ENCODE results near the gene KLHL30. TPM values are rescaled to one million over a fixed set of nuclear protein-coding genes. Genes with fewer than 3 reads are reported as not detected.

Gene KLHL30
- total and polyA plus RNA-seq, 11 donors: 5.1 to 43.7 (median 23.0) TPM

DNA sequence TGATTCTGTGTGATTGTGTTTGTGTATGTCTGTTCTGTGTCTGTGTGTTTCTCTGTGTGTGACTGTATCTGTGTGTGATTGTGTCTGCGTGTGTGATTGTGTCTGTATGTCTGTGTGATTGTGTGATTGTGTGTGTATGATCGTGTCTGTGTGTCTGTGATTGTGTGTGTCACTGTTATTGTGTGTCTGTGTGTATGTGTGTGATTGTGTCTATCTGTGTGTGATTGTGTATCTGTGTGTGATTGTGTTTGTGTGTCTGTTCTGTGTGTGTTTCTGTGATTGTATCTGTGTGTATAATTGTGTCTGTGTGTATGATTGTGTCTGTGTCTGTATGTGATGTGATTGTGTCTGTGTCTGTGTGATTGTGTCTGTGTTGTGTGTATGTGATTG is 11.7 kb upstream of the KLHL30 start:
- no peak for ATAC-seq
- Histone ChIP-seq H3K27me3 (no peaks in the 10 kb centered on the region), H3K4me1 (peaks cover 0 to 9% (median 0%) of the 10 kb centered on the region in 12 donors), H3K9me3 (no peaks in the 10 kb centered on the region), H3K4me3 (no peak overlapping the region), H3K27ac (no peak overlapping the region), H3K36me3 (no peaks in the 10 kb centered on the region)
- TF ChIP-seq POLR2A (IDR thresholded peaks at IDR 0.05): no peak
- TF ChIP-seq, protein P1, sequence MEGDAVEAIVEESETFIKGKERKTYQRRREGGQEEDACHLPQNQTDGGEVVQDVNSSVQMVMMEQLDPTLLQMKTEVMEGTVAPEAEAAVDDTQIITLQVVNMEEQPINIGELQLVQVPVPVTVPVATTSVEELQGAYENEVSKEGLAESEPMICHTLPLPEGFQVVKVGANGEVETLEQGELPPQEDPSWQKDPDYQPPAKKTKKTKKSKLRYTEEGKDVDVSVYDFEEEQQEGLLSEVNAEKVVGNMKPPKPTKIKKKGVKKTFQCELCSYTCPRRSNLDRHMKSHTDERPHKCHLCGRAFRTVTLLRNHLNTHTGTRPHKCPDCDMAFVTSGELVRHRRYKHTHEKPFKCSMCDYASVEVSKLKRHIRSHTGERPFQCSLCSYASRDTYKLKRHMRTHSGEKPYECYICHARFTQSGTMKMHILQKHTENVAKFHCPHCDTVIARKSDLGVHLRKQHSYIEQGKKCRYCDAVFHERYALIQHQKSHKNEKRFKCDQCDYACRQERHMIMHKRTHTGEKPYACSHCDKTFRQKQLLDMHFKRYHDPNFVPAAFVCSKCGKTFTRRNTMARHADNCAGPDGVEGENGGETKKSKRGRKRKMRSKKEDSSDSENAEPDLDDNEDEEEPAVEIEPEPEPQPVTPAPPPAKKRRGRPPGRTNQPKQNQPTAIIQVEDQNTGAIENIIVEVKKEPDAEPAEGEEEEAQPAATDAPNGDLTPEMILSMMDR (IDR thresholded peaks at IDR 0.05): no peak
- intact Hi-C loops (cut with DNase I): no loop called here
- 87 to 95% (median 93%) methylated on average over 2 of the region's 2 CpGs for WGBS, 4 donors
- DNase-seq: no peak

DNA sequence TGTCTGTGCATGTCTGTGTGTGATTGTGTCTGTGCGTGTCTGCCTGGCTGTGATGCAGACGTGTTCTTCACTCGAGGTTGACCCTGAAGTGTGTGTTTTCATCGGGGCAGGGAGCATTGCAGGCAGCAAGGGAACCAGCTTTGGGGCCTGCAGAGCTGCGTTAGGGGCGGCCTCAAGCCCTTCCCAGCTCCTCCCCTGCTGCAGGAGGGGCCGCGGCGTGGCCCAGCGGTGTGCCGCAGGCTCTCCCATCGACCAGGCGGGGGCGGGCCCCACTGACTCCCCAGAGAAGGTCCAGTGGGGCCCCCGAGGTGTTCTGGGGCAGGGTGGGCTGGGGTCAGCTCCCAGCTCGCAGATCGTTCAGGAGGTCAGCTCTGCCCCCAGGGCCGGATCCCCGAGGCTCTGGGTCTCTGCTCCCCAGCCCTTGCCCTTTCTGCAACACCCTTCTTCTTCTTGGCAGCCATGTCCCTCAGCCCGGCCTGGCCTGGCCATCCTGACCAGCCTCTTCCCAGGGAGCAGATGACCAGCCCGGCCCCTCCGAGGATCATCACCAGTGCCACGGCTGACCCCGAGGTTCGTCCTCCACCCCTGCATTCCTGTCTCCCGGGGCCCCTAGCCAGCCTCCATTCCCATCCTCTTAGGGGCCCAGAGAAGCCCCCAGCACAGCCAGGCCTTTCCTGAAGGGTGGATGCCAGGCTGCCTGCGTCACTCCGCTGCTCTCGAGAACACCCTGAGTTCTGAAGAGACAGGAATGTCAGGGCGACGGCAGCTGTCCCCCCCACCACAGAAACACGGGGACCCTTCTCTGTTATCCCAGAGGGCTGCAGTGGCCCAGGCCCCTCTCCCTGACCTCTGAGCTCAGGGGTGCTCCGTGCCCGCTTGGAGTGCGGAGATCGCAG is 11.1 kb upstream of the KLHL30 start:
- Histone ChIP-seq H3K4me3 (peak overlapping the region in 3 of 12 donors; percentile 30 to 52 (median 34)), H3K4me1 (peaks cover 0 to 9% (median 0%) of the 10 kb centered on the region in 12 donors), H3K36me3 (no peaks in the 10 kb centered on the region), H3K9me3 (no peaks in the 10 kb centered on the region), H3K27ac (no peak overlapping the region), H3K27me3 (no peaks in the 10 kb centered on the region)
- DNase-seq: peak in 2 of 5 donors; percentile 32 to 76
- WGBS, 4 donors: 47 to 63% (median 51%) methylated on average over 27 to 36 of the region's 36 CpGs
- TF ChIP-seq, protein P1 (IDR thresholded peaks at IDR 0.05): peak in 2 of 12 donors; percentile 18 to 31
- no peak for TF ChIP-seq POLR2A (IDR thresholded peaks at IDR 0.05)
- intact Hi-C loops (cut with DNase I): no loop called here
- ATAC-seq: peak in 3 of 4 donors; percentile 72 to 82 (median 80)

DNA sequence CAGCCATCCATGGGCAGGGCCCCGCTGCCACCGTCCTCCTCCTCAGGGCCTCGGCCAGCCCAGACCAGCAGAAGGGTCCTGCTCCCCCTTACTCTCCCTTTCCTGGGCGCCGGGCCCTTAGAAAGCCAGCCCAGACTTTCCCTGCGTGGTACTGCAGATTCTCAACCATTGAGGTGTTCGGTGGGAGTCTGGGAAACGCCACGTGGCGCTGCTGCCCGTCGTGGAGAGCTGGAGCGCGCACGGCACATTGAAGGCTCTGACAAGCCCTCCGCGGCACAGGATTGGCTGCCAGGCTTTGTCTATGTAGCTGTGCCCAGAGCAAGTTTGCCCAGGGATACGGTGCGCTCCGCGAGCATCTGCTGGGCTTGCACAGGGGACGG is 10.4 kb upstream of the KLHL30 start:
- TF ChIP-seq POLR2A (IDR thresholded peaks at IDR 0.05): no peak
- TF ChIP-seq, protein P1 (IDR thresholded peaks at IDR 0.05): no peak
- H3K4me3 ChIP-seq: peak overlapping the region in 1 of 12 donors; percentile 52
- H3K9me3 ChIP-seq: no peaks in the 10 kb centered on the region
- H3K27me3 ChIP-seq: no peaks in the 10 kb centered on the region
- intact Hi-C loops (cut with DNase I): no loop called here
- H3K27ac ChIP-seq: no peak overlapping the region
- WGBS, 4 donors: 85 to 92% (median 88%) methylated on average over 18 to 22 of the region's 22 CpGs
- ATAC-seq (no peak), DNase-seq (peak in 1 of 5 donors; percentile 24)
- H3K4me1 ChIP-seq: peaks cover 0 to 9% (median 0%) of the 10 kb centered on the region in 12 donors
- H3K36me3 ChIP-seq: no peaks in the 10 kb centered on the region

DNA sequence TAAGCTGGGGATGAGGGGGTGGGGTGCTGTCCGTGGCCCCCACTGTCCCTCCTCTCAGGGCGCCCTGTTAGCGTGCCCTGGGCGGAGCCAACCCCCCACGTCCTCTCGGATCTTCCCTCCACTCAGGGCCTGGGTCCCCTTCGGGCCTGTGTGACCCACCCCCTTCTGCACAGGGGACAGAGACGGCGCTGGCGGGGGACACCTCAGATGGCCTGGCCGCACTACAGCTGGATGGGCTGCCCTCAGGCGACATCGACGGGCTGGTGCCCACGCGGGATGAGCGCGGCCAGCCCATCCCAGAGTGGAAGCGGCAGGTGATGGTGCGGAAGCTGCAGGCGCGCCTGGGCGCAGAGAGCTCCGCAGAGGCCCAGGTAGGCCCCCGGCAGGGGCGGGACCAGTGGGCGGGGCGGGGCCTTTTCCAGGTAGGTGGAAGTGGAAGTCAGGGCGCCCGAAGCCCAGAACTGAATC is 9.9 kb upstream of the KLHL30 start:
- no peak overlapping the region for H3K27ac ChIP-seq
- intact Hi-C loops (cut with DNase I): no loop called here
- ATAC-seq (no peak), DNase-seq (peak in 2 of 5 donors; percentile 24 to 57)
- H3K4me1 ChIP-seq: peaks cover 0 to 9% (median 0%) of the 10 kb centered on the region in 12 donors
- no peaks in the 10 kb centered on the region for H3K36me3 ChIP-seq
- 72 to 91% (median 78%) methylated on average over 8 to 30 of the region's 30 CpGs for WGBS, 4 donors
- H3K4me3 ChIP-seq: no peak overlapping the region
- no peaks in the 10 kb centered on the region for H3K9me3 ChIP-seq
- no peaks in the 10 kb centered on the region for H3K27me3 ChIP-seq
- TF ChIP-seq, protein P1 (IDR thresholded peaks at IDR 0.05): no peak
- no peak for TF ChIP-seq POLR2A (IDR thresholded peaks at IDR 0.05)

Data from heart left ventricle (tissue), 16 donors.